Measurements from ENCODE around the gene CD300H.

CD300H gene

GRCh38 chr17:74549343-74549742 lies 18.0 kb downstream of the CD300H start:
- DNase-seq (ENCODE audit: low read depth, low spot score): no peak

DNA sequence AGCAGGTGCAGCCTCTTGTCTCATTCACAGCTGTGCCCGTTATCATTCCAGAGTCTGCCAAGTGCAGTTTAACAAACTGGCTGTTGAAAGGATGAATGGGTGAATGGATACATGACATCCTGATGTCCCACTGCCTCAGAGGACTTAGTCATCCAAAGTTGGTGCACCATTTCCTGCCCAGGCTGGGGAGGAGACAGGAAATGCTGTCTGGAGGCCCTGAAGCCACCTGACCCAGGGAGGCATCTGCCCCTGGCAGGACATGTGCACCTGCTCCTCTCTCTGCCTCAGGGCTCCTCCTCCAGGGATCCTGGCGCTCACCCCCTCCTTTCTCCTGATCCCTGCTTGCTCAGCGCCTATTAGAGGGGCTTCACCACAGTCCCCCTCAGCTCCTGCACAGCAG lies 19.6 kb downstream of the CD300H start:
- no peak for DNase-seq (ENCODE audit: low read depth, low spot score)

DNA sequence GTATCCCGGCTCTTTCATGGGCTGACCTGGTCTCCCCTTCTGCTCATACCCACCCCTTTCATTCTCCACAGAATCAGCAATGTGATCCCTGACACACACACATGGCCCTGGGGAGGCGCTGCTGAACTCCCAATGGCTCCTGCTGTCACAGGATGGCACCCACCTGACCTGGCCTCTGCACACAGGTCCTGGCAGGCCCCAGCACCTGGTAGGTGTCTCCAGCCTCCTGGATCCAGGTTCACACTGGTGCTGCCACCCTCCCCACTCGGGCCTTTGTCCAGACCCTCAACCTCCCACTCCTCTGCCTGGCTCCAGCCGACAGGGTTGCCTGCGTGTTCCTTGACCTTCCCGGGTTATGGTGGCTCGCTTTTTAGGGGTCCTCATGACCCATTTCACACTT lies 20.0 kb downstream of the CD300H start:
- DNase-seq (ENCODE audit: low read depth, low spot score): no peak

- DNase-seq (ENCODE audit: low read depth, low spot score): no peak
Observed at GRCh38 chr17:74546586-74546985, 20.7 kb downstream of the CD300H start.

- DNase-seq (ENCODE audit: low read depth, low spot score): no peak
Observed at GRCh38 chr17:74545843-74546230, 21.5 kb downstream of the CD300H start, which contains the start of gene CD300C. TSS of gene CD300C (minus strand) at chr17:74546115. CDS start at chr17:74545782, 333 bp downstream.

DNA sequence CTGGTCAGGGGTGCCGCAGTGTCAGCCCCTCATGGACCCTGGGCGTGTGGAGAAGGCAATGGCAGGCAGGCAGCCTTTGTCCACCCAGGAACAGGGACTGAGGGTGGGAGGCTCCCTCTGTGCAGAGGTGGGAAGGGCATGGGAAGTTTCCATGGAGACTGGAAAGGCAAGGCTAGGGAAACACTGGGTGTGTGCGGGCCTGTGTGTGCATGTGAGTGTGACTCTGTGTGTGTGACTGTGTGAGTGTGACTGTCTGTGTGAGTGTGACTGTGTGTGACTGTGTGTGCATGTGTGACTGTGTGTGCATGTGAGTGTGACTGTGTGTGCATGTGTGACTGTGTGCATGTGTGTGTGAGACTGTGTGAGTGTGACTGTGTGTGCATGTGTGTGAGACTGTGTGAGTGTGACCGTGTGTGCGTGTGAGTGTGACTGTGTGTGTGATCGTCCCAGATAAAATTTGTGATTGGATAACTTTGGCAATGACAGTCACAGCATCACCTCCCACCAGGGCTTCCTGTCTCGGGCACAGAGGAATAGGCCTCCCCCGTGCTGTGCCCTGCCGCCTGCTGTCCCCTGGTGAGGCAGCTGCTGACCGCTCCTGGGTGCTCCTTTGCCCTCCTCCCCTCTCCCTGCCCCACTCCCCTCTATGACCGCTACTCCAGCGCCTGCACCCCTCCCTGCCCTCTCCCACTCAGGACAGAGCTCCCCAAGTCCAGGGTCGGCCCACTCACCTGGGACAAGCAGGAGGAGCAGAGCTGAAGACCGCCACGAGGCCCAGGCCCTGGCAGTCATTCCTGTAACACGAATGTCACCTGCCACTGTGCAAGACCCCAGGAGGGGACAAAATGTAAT lies 22.1 kb downstream of the CD300H start:
- DNase-seq (ENCODE audit: low read depth, low spot score): no peak

DNA sequence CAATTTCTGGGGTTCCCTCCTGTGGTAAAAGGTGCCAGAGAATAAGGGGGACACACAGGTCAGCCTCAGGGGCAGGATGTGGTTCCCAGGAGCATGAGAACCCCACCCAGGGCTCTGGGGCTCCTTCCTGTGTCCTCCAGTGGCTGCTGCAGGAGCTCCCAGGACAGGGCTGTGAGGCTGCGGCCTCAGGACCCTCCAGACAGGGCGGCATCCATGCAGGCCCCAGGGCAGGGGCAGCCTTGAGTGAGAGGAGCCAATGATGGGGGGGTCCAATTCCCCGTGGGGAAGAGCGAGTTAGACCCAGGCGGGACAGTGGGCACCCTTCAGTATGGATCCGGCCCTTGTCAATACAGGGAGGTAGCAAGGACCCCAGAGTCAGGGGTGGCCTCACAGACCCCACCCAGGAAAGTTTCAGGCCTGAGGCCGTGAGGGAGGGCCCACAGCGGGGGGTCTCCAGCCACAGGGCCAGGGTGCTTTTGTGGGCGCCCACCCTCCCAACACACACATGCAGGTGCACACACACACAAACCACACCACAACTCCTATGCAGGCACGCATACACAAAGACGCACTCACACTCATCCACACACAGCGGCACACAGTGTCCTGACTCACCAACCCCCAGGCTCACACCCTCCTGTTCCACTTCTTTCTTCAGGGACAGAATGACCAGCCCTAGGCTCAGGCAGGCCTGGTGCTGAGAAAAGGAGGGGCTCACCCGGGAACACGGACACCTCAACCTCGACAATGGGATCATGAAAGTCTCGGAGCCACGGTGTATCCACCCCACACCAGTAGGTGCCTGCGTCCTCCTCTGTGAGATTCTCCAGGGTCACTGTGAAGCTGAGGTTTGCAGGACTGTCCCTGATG lies 23.2 kb downstream of the CD300H start:
- no peak for DNase-seq (ENCODE audit: low read depth, low spot score)

GRCh38 chr17:74543406-74543805 lies 23.9 kb downstream of the CD300H start:
- DNase-seq (ENCODE audit: low read depth, low spot score): no peak

DNA sequence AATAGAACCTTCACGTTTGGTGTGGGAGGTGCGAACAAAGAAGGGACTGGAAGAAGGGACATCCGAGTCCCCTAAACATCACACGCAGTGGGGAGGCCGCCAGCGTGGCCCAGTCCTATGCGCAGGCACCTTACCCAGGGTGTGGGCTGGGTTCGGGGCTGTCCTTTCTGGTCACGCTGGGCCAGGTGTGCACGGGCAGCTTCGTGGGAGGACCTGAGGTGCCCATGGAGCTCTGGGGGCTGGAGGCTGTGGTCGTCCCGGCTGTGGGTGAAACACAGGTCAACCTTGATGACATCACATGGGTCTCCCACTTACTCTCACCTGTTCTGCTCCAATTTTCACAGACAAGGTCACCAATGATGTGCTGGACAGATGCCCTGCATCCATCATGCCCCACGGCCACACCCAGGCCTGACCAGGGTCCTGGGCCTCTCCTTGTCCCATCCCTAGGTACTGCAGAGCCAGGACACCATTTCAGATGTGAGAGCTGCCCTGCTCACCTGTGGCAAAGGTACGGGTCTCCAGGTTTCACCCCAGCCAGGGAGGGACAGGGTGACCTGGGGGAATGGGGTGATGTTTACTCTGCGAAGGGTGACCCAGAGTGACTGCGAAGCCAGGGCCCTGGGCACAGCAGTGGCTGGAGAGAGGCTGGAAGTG lies 24.5 kb downstream of the CD300H start:
- DNase-seq (ENCODE audit: low read depth, low spot score): no peak

DNA sequence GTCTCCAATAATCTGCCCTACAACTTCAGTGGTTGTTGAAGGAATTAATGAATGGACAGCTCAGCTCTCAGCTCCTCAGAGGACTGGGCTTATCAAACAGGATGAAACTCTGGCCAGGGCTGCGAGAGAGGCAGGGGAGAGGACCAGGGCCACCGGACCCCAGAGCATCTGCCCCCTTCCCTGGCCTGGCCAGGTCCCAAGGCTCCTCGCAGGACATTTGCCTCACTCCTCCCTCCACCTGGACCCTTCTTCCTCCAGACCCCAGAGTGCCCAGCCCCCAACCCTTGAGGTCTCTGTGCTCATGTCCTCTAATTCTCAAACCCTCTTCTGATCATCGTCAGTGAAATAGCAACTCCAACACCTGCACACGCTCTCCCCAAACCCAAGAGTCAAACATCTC lies 25.1 kb downstream of the CD300H start:
- DNase-seq (ENCODE audit: low read depth, low spot score): no peak

DNA sequence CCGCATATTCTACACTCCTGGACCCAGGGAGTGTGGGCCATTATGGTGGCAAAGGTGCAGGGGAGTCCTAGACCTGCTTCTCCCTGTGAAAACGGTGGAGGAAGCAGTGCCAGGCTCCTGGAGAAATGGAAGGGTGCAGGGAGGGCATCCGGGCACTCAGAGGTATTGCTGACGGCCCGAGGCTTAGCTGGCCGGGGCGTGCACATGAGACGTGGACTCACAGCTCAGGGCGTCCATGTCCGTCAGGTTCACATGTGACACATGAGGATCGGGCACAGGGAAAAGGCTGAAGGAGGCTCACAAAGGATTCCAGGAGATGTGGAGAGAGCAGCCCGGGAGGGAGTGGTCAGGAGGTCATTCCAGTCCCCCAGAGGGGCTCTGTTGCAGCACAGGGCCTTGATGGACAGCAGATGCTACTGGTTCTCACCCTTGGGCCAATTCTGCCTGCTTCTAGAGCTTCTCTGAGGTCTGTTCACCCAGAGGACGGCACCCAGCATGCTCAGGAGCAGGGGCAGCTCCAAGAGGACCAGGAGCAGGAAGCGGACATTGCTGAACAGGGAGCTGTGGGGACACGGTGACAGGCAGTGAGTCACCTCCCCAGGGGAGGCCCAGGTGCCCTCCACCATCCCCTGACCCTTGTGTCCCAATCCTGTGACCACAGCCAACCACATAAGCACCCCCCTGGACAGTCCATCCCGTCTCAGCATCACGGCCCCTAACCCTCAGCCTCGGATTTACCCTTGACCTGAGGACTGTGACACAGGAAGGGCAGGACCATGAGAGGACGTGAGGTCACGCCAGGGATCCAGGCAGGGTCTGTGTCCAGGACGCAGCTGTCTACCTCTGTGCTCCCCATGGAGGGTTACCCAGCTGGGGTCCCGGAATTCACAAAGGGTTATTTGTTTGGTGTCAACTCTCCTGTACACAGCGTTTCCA lies 25.9 kb downstream of the CD300H start:
- DNase-seq (ENCODE audit: low read depth, low spot score): no peak

DNA sequence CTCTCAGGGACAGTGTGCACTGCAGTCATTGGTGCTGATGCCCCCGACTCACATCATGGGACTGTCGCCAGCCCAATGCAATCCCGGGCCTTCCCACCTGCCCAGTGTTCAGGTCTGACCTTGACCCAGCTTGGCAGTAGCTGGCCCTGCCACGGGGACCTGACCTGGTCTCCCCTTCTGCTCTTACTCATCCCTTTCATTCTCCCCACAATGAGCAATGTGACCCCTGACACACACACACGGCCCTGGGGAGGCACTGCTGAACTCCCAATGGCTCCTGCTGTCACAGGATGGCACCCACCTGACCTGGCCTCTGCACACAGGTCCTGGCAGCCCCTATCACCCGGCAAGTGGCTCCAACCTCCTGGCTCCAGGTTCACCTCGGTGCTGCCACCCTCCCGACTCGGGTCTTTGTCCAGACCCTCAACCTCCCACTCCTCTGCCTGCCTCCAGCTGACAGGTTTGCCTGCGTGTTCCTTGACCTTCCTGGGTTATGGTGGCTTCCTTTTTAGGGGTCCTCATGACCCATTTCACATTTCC lies 28.0 kb downstream of the CD300H start:
- no peak for DNase-seq (ENCODE audit: low read depth, low spot score)

- DNase-seq (ENCODE audit: low read depth, low spot score): no peak
Observed at GRCh38 chr17:74536890-74537289, 30.4 kb downstream of the CD300H start.

- no peak for DNase-seq (ENCODE audit: low read depth, low spot score)
Observed at GRCh38 chr17:74532115-74532514, 35.2 kb downstream of the CD300H start.

DNA sequence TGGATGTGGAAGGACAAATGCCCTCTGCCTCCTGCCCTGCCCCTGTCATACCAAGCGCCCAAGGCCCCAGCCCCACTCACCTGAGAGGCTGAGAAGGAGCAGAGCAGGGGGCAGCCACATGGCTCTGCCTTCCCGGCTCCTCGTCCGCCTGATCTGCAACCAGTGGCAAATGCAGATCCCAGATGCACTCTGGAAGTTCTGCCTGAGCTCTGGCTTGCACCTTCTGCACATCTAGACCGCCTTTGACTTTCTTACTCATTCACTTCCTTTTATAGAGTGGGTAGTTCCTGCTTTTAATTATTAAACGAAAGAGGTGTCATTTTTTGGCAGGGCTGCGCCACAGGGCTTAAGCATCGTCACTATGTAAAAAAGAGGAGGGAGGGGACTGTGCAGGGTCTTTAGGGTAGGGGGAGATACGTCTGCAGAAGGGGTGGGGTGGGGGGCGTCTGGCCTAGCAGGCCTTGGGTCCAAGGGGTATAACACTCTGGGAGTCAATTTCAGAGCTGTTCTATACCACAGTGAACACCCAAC lies 36.0 kb downstream of the CD300H start, which contains the start of gene CD300LB:
Gene CD300LB, minus strand, starts transcription at position 245 of the 531 bp plus-strand sequence. Its CDS starts 125 bp downstream, at position 120.
- no peak for DNase-seq (ENCODE audit: low read depth, low spot score)

DNA sequence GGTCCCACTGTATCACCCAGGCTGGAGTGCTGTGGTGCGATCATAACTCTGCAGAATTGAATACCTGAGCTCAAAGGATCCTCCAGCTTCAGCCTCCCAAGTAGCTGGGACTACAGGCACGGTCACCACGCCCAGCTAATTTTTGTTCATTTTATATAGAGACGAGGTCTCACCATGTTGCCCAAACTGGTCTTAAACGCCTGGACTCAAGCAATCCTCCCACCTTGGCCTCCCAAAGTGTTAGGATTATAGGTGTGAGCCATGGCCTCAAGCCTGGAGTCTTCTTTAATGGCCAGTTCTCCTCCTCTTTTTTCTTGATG lies 36.5 kb downstream of the CD300H start:
- no peak for DNase-seq (ENCODE audit: low read depth, low spot score)

GRCh38 chr17:74529243-74529642 lies 38.1 kb downstream of the CD300H start:
- no peak for DNase-seq (ENCODE audit: low read depth, low spot score)

DNA sequence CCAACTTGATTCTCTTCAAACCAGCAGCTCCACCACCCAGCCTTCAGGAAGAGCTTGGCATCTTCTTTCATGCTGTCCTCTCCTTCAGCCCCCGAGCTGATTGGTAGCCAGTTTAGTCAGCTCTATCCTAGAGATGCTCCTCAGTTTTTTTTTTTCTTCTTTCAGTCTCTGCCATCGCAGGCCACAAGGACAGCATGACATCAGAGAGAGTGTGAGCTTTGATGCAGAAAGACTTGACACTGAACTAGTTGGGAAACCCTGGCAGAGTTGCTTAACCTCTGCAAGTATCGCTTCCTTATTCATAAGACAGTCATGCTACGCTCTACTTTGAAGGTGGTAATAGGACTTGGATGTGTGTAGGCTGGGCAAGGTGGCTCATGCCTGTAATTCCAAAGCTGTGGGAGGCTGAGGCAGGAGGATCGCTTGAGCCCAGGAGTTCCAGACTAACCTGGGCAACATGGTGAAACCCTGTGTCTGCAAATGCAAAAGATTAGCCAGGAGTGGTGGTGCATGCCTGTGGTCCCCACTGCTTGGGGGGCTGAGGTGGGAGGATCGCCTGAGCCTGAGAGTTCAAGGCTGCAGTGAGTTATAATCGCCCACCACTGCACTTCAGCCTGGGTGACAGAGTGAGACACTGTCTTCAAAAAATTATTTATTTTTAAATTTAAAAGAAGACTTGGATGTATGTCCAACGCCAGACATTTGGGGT lies 38.7 kb downstream of the CD300H start:
- DNase-seq (ENCODE audit: low read depth, low spot score): no peak

- no peak for DNase-seq (ENCODE audit: low read depth, low spot score)
Observed at GRCh38 chr17:74527756-74528155, 39.6 kb downstream of the CD300H start.

DNA sequence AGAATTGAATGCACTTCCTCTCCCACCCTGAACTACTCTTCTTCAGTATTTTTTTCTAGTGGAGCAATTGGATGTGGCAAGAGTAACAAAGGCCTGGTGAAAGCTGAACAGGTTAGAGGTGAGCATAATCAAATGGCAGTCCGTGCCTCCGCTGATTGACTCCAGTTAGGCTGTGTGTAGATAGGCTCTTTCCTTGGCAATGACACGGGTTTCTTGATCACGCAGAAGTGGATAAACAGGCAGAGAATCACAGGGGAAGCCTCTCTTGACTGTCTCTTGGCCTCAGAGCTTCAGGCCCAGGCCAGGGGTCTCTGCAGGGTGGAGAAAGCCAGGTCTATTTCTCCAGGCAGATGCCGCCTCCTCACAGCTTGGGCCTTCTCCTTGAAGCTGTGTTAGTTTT lies 40.2 kb downstream of the CD300H start:
- no peak for DNase-seq (ENCODE audit: low read depth, low spot score)

Data from brain pericyte (primary cell).